Cardiac muscle cell (in vitro differentiated cells and primary cell): ENCODE measurements around the gene SLC12A7. TPM values are rescaled to one million over a fixed set of nuclear protein-coding genes. Genes with fewer than 3 reads are reported as not detected.
"Not testable (repeated sequence)": the region's sequence is repeated elsewhere in the genome, so short reads cannot be mapped to it uniquely, and the experiment has no call there.

Source experiments
- DNase-seq, 2 donors: peaks; one replicate each; pipeline versions ENCODE4 v3.0.0 to v3.0.0-alpha.2; 2010 to 2017; ENCODE audit warnings: low read depth in 1 of 2, low spot score in 1 of 2
- H3K27ac ChIP-seq: fragments of 200-600 bp; sonication (generic); 2 replicates; pipeline ENCODE4 v1.5.1; 2016
- H3K27me3 ChIP-seq: fragments of 200-600 bp; sonication (generic); 2 replicates; pipeline ENCODE4 v1.6.0; 2016; ENCODE audit warnings: control low read depth
- H3K36me3 ChIP-seq: fragments of 200-600 bp; sonication (generic); 2 replicates; pipeline ENCODE4 v1.5.1; 2016; ENCODE audit warnings: control low read depth
- H3K4me1 ChIP-seq: fragments of 200-600 bp; sonication (generic); 2 replicates; pipeline ENCODE4 v1.8.1; 2017; ENCODE audit warnings: low read depth, mild to moderate bottlenecking, mixed run types
- H3K4me3 ChIP-seq: fragments of 200-600 bp; sonication (generic); 2 replicates; pipeline ENCODE4 v1.5.1; 2016; ENCODE audit warnings: mild to moderate bottlenecking
- H3K9me3 ChIP-seq: fragments of 200-600 bp; sonication (generic); 2 replicates; pipeline ENCODE4 v1.5.1; 2017; ENCODE audit warnings: low read depth, mild to moderate bottlenecking, control low read depth
- CTCF ChIP-seq: IDR thresholded peaks from 2 replicates; pipeline ENCODE4 v1.5.1; 2012; ENCODE audit warnings: low read depth, mild to moderate bottlenecking, low read length
- polyA plus RNA-seq: library from polyadenylated mRNA; unstranded; fragments of >200 nt; fragmentation: Nextera tagmentation; extraction: Ambion mirVana; gene quantifications from 2 replicates; pipeline ENCODE4 v1.2.1, GENCODE V29; 2016
- total RNA-seq: library from RNA; depleted of rRNA; stranded (reverse); fragments of >200 nt; gene quantifications from 2 replicates; pipeline ENCODE4 v1.2.3, GENCODE V29; 2016

SLC12A7 gene
- total and polyA plus RNA-seq, 2 experiments from 2014 or later = 14.1 to 29.9 TPM

DNA sequence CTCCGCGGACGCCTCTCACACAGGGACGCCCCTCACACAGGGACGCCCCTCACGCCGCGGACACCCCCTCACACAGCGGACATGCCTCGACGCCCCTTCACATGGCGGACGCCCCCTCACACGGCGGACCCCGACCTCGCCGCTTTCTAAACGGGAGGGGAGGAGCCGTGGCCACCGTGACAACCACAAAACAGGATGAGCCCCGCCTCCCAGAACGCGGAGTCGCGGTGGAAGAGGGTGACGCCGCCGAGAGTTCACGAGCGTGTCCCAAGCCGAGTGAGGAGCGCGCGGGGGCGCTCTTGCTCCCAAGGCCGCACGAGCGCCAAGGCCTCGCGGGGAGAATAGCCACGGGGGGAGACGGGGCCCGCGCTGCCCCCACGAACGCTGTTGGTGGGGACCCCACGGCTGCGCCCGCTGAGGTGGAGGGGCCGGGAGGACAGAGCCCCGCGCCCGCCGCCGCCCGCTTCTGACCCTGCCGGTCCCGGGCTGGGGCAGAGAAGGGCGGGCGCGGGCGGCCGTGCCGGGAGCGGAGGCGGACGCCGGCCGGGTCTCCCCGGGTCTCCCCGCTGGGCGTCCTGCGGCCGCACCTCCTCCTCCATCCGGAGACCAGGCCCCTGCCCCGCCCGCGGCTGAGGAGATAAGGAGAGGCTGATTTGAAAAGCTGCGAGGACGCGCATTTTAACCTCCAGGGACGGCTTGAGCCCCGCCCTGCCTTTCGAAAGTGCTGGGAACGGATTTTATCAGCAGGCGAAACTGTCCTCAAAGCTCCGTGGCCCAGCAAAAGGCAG lies 107.2 kb downstream of the SLC12A7 start:
- TF ChIP-seq CTCF = peak; percentile 55

GRCh38 chr5:1003296-1003937 lies 108.4 kb downstream of the SLC12A7 start:
- Histone ChIP-seq H3K36me3 (no peaks in the 10 kb centered on the region), H3K27ac (no peak overlapping the region), H3K4me1 (no peaks in the 10 kb centered on the region), H3K4me3 (no peak overlapping the region), H3K9me3 (no peaks in the 10 kb centered on the region), H3K27me3 (peaks cover 29% of the 10 kb centered on the region)
- TF ChIP-seq CTCF = no peak
- DNase-seq = peak in 1 of 2 donors; percentile 46

More for the DNA sequence above, 107.2 kb downstream of the SLC12A7 start:
- no peaks in the 10 kb centered on the region for H3K9me3 ChIP-seq
- H3K27ac ChIP-seq = no peak overlapping the region
- DNase-seq = peak; percentile 73 to 75
- peaks cover 40% of the 10 kb centered on the region for H3K27me3 ChIP-seq
- peak overlapping the region; percentile 39 for H3K4me3 ChIP-seq
- peaks cover 2% of the 10 kb centered on the region for H3K4me1 ChIP-seq
- no peaks in the 10 kb centered on the region for H3K36me3 ChIP-seq

- peaks cover 24% of the 10 kb centered on the region for H3K27me3 ChIP-seq
- no peak for TF ChIP-seq CTCF
- no peak for DNase-seq
Measured at GRCh38 chr5:1002836-1003235, 109.0 kb downstream of the SLC12A7 start.

DNA sequence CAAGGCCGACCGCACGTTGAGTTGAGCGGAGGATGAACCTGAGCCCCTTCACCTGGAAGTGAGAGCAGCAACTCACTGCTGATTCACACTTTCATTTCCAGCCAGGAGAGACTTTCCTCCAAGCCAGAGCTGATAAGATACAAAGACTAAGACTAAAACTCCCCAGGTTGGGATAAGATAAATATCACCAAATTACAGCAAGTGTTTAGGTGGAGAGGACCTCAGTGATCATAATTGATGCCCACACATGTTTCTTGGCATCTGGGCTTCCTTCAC lies 109.7 kb downstream of the SLC12A7 start:
- no peak overlapping the region for H3K27ac ChIP-seq
- no peaks in the 10 kb centered on the region for H3K36me3 ChIP-seq
- peaks cover under 1% of the 10 kb centered on the region for H3K4me1 ChIP-seq
- no peaks in the 10 kb centered on the region for H3K9me3 ChIP-seq
- H3K27me3 ChIP-seq = peaks cover 20% of the 10 kb centered on the region
- DNase-seq = no peak
- H3K4me3 ChIP-seq = no peak overlapping the region
- no peak for TF ChIP-seq CTCF

More at GRCh38 chr5:1002836-1003235, 109.0 kb downstream of the SLC12A7 start:
- no peak overlapping the region for H3K27ac ChIP-seq
- no peaks in the 10 kb centered on the region for H3K9me3 ChIP-seq
- no peaks in the 10 kb centered on the region for H3K4me1 ChIP-seq
- no peak overlapping the region for H3K4me3 ChIP-seq
- H3K36me3 ChIP-seq = no peaks in the 10 kb centered on the region

- Histone ChIP-seq H3K27ac (no peak overlapping the region), H3K4me3 (no peak overlapping the region), H3K36me3 (no peaks in the 10 kb centered on the region), H3K9me3 (no peaks in the 10 kb centered on the region), H3K4me1 (peaks cover 6% of the 10 kb centered on the region), H3K27me3 (peaks cover 16% of the 10 kb centered on the region)
- no peak for DNase-seq
- no peak for TF ChIP-seq CTCF
Measured at GRCh38 chr5:1001406-1002270, 110.2 kb downstream of the SLC12A7 start.

DNA sequence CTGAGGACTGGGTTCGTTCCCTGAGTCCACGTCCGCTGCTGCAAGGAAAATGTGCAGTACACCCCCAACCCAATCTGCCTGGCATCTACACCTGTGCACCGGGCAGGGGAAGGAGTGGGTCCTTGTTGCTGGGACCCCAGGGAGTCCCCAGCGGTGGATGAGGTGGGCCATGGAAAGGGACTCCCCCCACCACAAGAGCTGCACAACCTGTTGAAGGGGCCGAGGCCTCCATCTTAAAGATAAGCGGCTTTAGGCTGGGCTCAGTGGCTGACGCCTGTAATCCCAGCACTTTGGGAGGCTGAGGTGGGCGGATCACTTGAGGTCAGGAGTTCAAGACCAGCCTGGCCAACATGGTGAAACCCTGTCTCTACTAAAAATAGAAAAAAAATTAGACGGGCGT lies 111.0 kb downstream of the SLC12A7 start:
- not testable (repeated sequence) for H3K4me1 ChIP-seq, H3K9me3 ChIP-seq, H3K36me3 ChIP-seq, DNase-seq, H3K4me3 ChIP-seq, H3K27me3 ChIP-seq, H3K27ac ChIP-seq
